Testis (tissue), 2 donors: ENCODE results near the gene IFNL2.

ENCODE experiments used
- POLR2A ChIP-seq: fragments of 450-650 bp; IDR thresholded peaks from one replicate; pipeline ENCODE4 v1.6.1; 2017; ENCODE audit warnings: antibody characterized with exemption, mild to moderate bottlenecking, moderate library complexity
- TF ChIP-seq, protein P1 (sequence below), 3 experiments: fragments of 450-650 bp in 2 of 3; fragments of 200-600 bp in 1 of 3; sonication (generic) in 1 of 3; IDR thresholded peaks; one replicate each; pipeline ENCODE4 v1.5.1; 2016 to 2019; ENCODE audit warnings: antibody characterized with exemption in 3 of 3, mild to moderate bottlenecking in 2 of 3, moderate library complexity in 1 of 3

DNA sequence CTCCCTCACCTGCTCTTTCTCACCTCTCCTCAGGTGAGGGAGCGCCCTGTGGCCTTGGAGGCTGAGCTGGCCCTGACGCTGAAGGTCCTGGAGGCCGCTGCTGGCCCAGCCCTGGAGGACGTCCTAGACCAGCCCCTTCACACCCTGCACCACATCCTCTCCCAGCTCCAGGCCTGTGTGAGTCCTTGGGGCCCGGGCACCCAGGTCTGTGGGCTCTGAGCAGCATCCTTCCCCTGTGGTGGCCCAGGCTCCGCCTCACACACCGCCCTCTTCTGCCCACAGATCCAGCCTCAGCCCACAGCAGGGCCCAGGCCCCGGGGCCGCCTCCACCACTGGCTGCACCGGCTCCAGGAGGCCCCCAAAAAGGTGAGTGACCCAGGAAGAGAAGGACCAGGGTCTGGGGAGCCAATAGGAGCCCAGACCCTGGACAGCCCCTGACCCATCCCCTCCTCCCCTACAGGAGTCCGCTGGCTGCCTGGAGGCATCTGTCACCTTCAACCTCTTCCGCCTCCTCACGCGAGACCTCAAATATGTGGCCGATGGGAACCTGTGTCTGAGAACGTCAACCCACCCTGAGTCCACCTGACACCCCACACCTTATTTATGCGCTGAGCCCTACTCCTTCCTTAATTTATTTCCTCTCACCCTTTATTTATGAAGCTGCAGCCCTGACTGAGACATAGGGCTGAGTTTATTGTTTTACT is 29.9 kb downstream of the IFNL2 start:
- no peak for TF ChIP-seq POLR2A
- TF ChIP-seq, protein P1, sequence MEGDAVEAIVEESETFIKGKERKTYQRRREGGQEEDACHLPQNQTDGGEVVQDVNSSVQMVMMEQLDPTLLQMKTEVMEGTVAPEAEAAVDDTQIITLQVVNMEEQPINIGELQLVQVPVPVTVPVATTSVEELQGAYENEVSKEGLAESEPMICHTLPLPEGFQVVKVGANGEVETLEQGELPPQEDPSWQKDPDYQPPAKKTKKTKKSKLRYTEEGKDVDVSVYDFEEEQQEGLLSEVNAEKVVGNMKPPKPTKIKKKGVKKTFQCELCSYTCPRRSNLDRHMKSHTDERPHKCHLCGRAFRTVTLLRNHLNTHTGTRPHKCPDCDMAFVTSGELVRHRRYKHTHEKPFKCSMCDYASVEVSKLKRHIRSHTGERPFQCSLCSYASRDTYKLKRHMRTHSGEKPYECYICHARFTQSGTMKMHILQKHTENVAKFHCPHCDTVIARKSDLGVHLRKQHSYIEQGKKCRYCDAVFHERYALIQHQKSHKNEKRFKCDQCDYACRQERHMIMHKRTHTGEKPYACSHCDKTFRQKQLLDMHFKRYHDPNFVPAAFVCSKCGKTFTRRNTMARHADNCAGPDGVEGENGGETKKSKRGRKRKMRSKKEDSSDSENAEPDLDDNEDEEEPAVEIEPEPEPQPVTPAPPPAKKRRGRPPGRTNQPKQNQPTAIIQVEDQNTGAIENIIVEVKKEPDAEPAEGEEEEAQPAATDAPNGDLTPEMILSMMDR (IDR thresholded peaks at IDR 0.05), result no peak
